Mucosa of rectum (tissue), 2 donors: Measurements from ENCODE around the gene PRKN.

ENCODE experiments used
- H3K27ac ChIP-seq, 2 donors: one replicate each; pipeline ENCODE4 v1.7.0; 2013; ENCODE audit warnings: inconsistent platforms in 2 of 2, low read depth in 2 of 2, low read length in 2 of 2
- H3K27me3 ChIP-seq, 2 donors: one replicate each; pipeline ENCODE4 v1.7.0; 2013; ENCODE audit warnings: low read length in 2 of 2; ENCODE audit not compliant: control insufficient read depth in 2 of 2, insufficient read depth in 2 of 2
- H3K36me3 ChIP-seq, 2 donors: one replicate each; pipeline ENCODE4 v1.7.0; 2013; ENCODE audit warnings: low read length in 2 of 2; ENCODE audit not compliant: control insufficient read depth in 2 of 2, insufficient read depth in 2 of 2
- H3K4me1 ChIP-seq, 2 donors: one replicate each; pipeline ENCODE4 v1.7.0; 2013; ENCODE audit warnings: low read length in 2 of 2, mild to moderate bottlenecking in 1 of 2; ENCODE audit not compliant: control insufficient read depth in 2 of 2, insufficient read depth in 2 of 2
- H3K4me3 ChIP-seq, 2 donors: one replicate each; pipeline ENCODE4 v1.7.0; 2013; ENCODE audit warnings: low read length in 2 of 2
- H3K9ac ChIP-seq, 2 donors: one replicate each; pipeline ENCODE4 v1.7.0; 2013; ENCODE audit warnings: low read length in 2 of 2, low read depth in 1 of 2, mild to moderate bottlenecking in 1 of 2
- H3K9me3 ChIP-seq, 2 donors: one replicate each; pipeline ENCODE4 v1.7.0; 2013; ENCODE audit warnings: low read length in 2 of 2; ENCODE audit not compliant: control insufficient read depth in 2 of 2
- donor health status: healthy.
- donor health status: Normal muscosa, but diverticular disease.

PRKN gene

DNA sequence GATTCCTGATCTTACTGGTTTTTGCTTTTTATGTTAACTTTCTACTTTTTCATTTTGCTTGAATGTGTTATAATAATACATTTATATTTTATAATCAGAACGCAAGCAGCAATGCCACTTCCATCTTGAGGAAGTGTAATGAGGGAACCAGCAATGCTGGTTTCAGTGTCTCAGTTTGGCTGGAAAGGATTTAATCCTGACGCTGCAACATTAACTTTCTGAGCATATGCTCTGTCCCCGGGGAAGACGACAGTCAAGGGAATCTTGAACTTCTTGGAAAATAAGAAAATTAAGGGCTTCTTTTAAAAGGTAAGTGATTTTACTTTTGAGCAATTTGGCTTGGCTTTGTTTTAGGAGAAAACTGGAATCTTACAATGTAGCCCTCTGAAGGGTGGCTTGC, 1248.2 kb downstream of the PRKN start:
- Histone ChIP-seq H3K36me3 (no peaks in the 10 kb centered on the region), H3K27me3 (no peaks in the 10 kb centered on the region), H3K9ac (no peak overlapping the region), H3K4me1 (no peaks in the 10 kb centered on the region), H3K4me3 (no peak overlapping the region), H3K27ac (no peak overlapping the region), H3K9me3 (no peaks in the 10 kb centered on the region)

DNA sequence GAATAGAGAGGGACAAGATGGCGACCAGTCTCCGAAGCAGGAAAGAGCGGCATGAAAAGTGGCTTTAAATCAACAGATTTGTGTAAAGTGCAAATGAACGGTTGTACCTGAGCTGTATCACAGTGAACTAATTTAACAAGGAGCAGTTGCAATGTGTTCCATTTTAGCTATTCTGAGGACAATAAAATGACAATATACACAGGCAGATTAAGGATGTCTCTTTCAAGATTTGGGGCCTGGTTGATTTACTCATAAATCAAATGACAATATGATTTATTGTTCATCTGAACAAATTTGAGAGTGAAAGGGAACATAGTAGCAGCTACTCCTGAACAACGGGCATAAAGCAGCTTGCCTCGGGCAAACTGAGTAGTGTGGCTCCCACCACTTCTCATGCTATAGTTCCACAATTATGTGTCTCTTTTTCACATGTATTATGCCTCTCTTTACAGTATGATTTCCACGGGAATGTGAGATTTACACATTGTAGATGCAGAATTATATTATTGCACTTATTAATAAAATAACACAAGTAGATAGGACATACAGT, 1249.6 kb downstream of the PRKN start:
- Histone ChIP-seq H3K4me3 (no peak overlapping the region), H3K27ac (no peak overlapping the region), H3K27me3 (no peaks in the 10 kb centered on the region), H3K36me3 (no peaks in the 10 kb centered on the region), H3K9me3 (no peaks in the 10 kb centered on the region), H3K4me1 (no peaks in the 10 kb centered on the region), H3K9ac (no peak overlapping the region)

DNA sequence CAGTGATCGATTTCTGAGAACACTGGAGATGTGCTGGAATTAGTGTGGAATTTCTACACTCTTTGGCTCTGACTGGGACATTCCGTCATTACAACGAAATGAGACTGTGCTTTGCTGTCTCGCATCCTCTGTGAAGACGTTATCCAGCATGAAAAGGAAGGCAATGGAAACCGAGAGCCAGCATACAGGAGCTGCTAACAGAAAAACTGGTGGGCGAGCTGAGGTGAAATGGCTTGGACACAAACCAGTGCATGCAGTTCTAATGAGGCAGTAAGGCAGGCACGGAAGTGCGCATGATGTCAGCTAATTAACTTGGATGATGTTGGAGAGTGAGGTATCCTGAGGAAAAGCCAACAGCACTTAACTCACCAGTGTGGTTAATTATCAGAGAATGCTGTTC, 1250.9 kb downstream of the PRKN start:
- Histone ChIP-seq H3K4me3 (no peak overlapping the region), H3K27ac (no peak overlapping the region), H3K36me3 (no peaks in the 10 kb centered on the region), H3K27me3 (no peaks in the 10 kb centered on the region), H3K9me3 (no peaks in the 10 kb centered on the region), H3K4me1 (no peaks in the 10 kb centered on the region), H3K9ac (no peak overlapping the region)

DNA sequence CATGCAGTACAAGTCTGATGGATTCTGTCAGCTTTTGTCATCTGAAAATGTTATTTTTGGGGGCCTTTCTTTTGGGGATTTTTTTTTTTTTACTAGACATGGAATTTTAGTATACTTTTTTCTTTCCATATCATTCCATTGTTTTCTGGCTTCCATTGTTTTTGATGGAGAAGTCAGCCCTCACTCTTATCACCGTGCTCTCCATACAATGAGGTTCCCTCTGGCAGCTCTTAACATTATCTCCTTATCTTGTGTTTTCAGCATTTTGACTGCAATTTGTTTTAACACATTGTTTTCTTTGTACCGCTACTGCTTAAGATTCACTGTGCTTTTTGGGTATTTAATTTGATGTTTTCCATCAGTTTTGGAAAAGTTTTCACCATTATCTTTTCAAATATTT, 1262.2 kb downstream of the PRKN start:
- H3K27ac ChIP-seq = no peak overlapping the region
- no peak overlapping the region for H3K9ac ChIP-seq
- no peaks in the 10 kb centered on the region for H3K27me3 ChIP-seq
- no peaks in the 10 kb centered on the region for H3K4me1 ChIP-seq
- H3K36me3 ChIP-seq = no peaks in the 10 kb centered on the region
- H3K4me3 ChIP-seq = no peak overlapping the region
- no peaks in the 10 kb centered on the region for H3K9me3 ChIP-seq

GRCh38 chr6:161463071-161463470, 1264.5 kb downstream of the PRKN start:
- no peaks in the 10 kb centered on the region for H3K9me3 ChIP-seq
- no peak overlapping the region for H3K27ac ChIP-seq
- H3K27me3 ChIP-seq = no peaks in the 10 kb centered on the region
- no peaks in the 10 kb centered on the region for H3K4me1 ChIP-seq
- no peak overlapping the region for H3K9ac ChIP-seq
- no peaks in the 10 kb centered on the region for H3K36me3 ChIP-seq
- H3K4me3 ChIP-seq = no peak overlapping the region

- no peak overlapping the region for H3K27ac ChIP-seq
- H3K9ac ChIP-seq = no peak overlapping the region
- no peaks in the 10 kb centered on the region for H3K4me1 ChIP-seq
- no peak overlapping the region for H3K4me3 ChIP-seq
- H3K9me3 ChIP-seq = no peaks in the 10 kb centered on the region
- H3K27me3 ChIP-seq = no peaks in the 10 kb centered on the region
- H3K36me3 ChIP-seq = no peaks in the 10 kb centered on the region
Observed at GRCh38 chr6:161462148-161462547, 1265.4 kb downstream of the PRKN start.

DNA sequence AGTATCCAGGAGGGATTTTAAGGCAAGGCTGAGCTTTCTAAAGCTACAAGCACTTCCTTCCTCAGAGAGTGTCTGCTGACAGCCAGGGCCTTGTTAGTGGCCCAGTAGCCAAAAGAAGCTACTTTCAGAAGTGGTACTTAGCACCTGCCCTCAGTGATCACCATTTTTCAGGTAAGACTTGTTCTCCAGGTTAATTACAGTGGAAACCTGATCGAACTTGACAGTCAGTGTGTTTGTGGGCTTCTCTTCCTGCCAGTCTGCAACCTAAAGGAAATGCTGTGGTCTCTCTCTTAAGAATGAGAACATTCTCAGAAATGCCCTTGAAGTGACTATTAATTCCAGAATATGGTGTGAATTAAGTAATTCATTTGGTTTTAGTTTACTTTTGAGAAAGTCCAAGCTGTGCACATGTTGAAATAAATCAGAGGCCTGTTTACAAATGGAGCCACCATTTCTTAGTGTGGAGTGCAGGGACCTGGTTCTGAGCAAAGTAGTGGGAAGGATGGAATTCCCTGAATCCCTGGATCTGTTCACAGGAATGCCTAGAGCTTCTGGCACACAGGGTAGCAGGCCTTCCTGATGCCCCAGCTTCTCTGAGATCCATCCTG, 1268.5 kb downstream of the PRKN start:
- H3K9ac ChIP-seq = no peak overlapping the region
- no peaks in the 10 kb centered on the region for H3K9me3 ChIP-seq
- H3K27ac ChIP-seq = no peak overlapping the region
- no peak overlapping the region for H3K4me3 ChIP-seq
- H3K27me3 ChIP-seq = no peaks in the 10 kb centered on the region
- H3K4me1 ChIP-seq = no peaks in the 10 kb centered on the region
- H3K36me3 ChIP-seq = no peaks in the 10 kb centered on the region

DNA sequence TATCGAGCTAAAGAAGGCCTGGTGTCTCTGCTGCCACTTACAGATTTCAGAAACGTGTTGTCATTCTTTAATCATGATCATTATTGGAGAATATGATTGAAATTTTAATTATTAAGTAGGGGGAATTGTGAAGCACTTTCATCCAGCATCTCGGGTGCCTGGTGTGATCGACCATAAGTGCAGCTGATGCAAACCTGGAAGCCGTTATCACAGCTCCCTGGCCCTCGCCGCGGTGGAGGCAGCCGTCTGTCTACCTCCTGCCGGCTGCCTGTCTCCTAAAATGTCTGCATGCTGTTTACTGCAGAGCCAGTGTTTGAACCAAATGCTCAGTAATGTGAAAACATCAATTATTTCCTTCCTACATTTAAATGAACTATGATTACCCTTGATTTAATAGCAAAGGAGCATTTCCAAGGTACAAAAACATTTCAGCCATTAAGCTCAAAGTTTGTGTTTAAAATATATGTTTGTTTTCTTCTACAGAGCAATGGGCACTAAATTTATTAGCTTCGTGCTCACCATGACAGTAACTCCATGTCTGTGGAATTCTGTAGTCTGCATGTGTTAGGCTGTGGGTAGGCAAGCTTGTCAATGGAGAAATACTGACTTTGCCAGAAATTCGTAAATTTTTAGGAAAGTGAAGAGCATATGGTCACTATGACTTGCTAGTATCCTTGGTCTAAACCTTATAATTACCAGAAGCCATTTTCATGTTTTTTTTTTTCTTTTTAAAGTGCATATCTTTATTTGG, 1269.2 kb downstream of the PRKN start:
- Histone ChIP-seq H3K36me3 (no peaks in the 10 kb centered on the region), H3K9ac (no peak overlapping the region), H3K4me1 (no peaks in the 10 kb centered on the region), H3K9me3 (no peaks in the 10 kb centered on the region), H3K27me3 (no peaks in the 10 kb centered on the region), H3K4me3 (no peak overlapping the region), H3K27ac (no peak overlapping the region)

DNA sequence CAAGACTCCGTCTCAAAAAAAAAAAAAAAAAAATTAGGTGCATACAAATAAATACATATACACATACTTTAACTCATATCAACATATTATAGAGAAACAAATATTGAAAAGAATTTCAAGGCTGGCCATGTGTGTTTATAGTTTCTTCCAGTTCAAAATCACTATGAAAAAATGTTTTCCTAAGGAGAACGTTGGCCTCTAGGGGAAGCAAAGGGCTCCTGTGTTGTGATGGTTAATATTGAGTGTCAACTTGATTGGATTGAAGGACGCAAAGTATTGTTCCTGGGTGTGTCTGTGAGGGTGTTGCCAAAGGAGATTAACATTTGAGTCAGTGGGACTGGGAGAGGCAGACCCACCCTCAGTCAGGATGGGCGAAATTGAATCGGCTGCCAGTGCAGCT, 1271.7 kb downstream of the PRKN start:
- H3K27ac ChIP-seq = no peak overlapping the region
- no peaks in the 10 kb centered on the region for H3K9me3 ChIP-seq
- no peaks in the 10 kb centered on the region for H3K36me3 ChIP-seq
- H3K4me3 ChIP-seq = no peak overlapping the region
- H3K9ac ChIP-seq = no peak overlapping the region
- H3K27me3 ChIP-seq = no peaks in the 10 kb centered on the region
- H3K4me1 ChIP-seq = no peaks in the 10 kb centered on the region

GRCh38 chr6:161453558-161453957, 1274.0 kb downstream of the PRKN start:
- Histone ChIP-seq H3K9ac (no peak overlapping the region), H3K4me3 (no peak overlapping the region), H3K4me1 (no peaks in the 10 kb centered on the region), H3K27me3 (no peaks in the 10 kb centered on the region), H3K9me3 (no peaks in the 10 kb centered on the region), H3K27ac (no peak overlapping the region), H3K36me3 (no peaks in the 10 kb centered on the region)
